GM12865 (cell line): ENCODE measurements around the gene PSMC3.

ENCODE experiments used
- DNase-seq: peaks from one replicate; pipeline ENCODE4 v3.0.0; 2010; ENCODE audit warnings: low read depth
- H3K4me3 ChIP-seq: 2 replicates; pipeline ENCODE4 v1.5.1; 2011; ENCODE audit warnings: mild to moderate bottlenecking, low read depth, low read length, control low read depth
- CTCF ChIP-seq: IDR thresholded peaks from 2 replicates; pipeline ENCODE4 v1.5.1; 2011; ENCODE audit warnings: low read length, control low read depth, low read depth, inconsistent platforms; ENCODE audit not compliant: insufficient read depth; ENCODE audit errors: missing control alignments

PSMC3 gene

GRCh38 chr11:47409440-47410369 is 16.5 kb downstream of the PSMC3 start:
- no peak for TF ChIP-seq CTCF
- no peak overlapping the region for H3K4me3 ChIP-seq
- DNase-seq: no peak

DNA sequence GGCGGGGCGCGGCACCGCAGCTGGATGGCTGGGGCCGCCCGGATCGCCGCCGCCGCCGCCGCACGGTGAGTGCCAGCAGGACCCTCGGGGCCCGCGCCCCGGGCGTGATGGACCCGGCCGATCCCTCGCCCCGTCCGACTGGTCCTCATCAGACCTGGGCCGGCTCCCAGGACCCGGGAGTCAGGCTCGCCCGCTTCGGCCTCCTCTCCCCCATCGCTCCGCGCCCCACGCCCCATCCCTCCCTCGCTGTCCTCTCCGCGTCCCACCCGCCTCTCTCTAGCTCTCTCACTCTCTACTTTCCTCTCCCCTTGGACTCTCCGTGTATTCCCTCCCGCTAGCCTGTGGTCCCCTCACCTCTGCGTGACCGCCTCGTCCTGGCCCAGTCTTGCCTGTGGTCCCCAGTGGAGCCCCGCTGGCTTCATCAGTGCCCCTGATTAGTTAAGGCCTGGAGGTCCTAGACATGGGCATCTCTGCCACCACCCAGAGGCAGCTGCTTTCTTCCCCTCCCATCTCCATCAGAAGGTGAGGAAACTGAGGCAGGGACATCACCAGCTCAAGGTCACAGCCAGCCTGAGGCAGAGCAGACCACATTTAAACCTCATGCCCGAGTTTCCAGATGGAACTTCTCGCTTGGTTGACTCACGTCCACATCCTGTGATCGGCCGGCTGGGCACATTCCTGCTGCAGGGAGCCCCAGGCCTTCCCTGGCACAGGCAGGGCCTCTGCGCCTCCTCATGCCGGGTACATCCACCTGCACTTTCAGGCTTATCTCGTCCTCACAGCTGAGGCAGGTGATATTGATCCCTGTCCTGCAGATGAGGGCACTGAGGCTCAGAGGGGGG is 17.4 kb downstream of the PSMC3 start:
- H3K4me3 ChIP-seq: peak overlapping the region; percentile 58
- no peak for DNase-seq
- TF ChIP-seq CTCF: no peak

- peak; percentile 99 for DNase-seq
- H3K4me3 ChIP-seq: peak within 1 kb of the TSS; percentile 77
- peak; percentile 85 for TF ChIP-seq CTCF
Observed at GRCh38 chr11:47407746-47408590, 18.3 kb downstream of the PSMC3 start, which contains the start of gene SLC39A13. SLC39A13 (plus strand) TSS chr11:47408590; CDS start chr11:47410095, 1,505 bp downstream.

DNA sequence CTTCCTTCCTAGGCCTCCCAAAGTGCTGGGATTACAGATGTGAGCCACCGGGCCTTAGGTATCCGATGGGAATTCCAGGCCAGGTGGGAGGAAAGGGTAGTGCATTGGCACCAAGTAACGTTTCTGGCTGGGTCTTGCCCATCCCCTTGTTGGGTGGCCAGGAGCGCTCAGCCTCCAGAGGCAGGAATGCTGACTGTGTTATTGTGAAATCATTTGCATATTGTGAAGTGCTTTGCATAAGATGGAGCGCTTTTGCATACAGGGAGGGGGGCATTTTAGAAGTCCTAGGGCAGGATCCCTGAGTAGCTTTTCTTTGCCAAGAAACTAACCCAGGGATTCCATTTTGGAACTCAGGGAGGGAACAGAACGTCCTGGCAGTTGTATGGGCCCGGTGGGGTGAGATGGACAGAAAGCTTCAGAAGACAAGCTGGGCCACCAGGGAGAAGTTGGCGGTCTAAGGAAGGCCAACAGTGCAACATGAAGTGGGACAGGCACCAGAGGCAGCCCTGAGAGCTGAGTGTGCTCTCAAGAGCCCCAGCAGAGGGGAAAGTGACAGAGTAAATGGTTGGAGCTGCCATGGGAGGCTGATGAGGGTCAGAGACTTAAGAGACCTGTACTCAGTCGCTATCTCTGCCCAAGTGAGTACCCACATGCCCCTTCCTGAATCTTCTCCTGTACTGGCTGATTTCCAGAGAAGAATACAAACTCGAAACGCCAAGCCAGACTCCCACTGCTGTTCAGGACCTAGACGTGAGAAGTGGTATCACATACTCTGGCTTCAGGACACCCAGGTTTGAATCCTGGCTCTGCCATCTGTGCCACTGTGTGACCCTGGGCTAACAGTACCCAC is 19.1 kb downstream of the PSMC3 start:
- TF ChIP-seq CTCF: no peak
- DNase-seq: peak; percentile 43
- H3K4me3 ChIP-seq: peak overlapping the region; percentile 77

- no peak for DNase-seq
- TF ChIP-seq CTCF: no peak
- no peak overlapping the region for H3K4me3 ChIP-seq
Observed at GRCh38 chr11:47403571-47403970, 22.7 kb downstream of the PSMC3 start.

DNA sequence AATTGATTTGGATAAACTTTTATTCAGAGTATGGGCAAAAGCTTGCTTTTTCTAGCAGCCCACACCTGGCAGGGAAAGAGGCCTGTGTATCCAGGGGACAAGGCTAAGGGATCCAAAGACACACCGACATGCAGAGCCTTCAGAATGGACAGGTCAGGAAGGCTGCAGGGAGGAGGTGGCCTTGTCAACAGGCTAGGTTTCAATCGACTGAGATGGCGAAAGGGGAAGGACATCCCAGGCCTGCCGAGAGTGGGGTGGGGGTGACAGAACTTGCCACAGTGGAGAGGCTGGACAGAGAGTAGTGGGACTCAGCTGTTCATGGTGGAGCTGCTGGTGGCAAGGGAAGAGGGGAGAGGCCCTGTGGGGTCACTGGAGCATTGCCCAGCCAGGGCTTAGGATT is 23.1 kb downstream of the PSMC3 start:
- TF ChIP-seq CTCF: no peak
- no peak overlapping the region for H3K4me3 ChIP-seq
- DNase-seq: no peak
